GM19351 (cell line): ENCODE measurements around the gene ZBTB20.
"Not testable (repeated sequence)": the region's sequence is repeated elsewhere in the genome, so short reads cannot be mapped to it uniquely, and the experiment has no call there.

Experiments used
- ATAC-seq: cut with Tn5 transposase; IDR thresholded peaks from one replicate; pipeline ENCODE4 v1.9.1; 2021; ENCODE audit warnings: mild to moderate bottlenecking, moderate library complexity; ENCODE audit not compliant: unreplicated experiment

The ZBTB20 gene

DNA sequence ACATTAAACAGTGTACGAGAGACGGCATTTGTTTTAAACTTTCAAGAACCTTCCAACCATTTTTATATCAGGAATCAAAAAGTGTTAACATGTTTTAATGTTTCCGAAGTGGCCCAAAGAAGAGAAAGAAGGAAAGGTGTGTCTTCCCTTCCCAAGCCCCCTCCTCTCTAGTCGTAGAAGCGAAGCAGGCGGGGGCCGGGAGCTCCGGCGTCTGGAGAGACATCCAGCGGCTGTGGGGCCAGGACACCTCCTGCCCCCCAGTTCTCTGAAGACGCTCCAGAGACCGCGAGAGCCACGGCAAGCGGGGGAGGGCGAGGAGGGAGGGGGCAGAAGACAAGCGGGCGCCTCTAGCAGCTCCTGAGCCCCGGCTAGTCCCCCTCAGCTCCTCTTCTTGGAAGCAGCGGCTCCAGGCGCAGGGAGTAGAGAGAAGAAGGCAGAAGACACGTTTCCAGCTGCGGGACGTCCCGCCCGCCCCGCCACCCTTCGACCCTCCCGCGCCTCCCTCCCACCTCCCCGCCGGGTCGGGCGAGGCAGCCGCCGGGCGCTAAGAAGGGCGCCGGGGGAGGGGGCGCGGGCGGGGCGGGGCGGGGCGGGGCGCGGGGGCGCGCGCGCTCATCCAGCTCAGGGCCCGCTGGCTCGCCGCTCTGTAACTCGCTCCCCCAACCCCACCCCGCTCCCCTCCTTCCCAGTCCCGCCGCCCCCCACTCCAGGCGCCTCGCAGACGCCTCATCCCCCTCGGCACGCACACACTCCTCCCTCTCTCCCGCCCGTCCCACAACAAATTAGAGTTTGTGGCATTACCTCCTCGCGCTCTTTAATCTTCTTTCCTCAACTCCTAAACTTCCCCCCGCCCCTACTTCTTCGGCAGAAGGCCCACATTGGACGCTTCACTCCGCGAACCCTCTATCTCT is at the start of gene ZBTB20:
ZBTB20 (minus strand) TSS at position 871 of the 911 bp plus-strand sequence.
- peak; percentile 28 for ATAC-seq

DNA sequence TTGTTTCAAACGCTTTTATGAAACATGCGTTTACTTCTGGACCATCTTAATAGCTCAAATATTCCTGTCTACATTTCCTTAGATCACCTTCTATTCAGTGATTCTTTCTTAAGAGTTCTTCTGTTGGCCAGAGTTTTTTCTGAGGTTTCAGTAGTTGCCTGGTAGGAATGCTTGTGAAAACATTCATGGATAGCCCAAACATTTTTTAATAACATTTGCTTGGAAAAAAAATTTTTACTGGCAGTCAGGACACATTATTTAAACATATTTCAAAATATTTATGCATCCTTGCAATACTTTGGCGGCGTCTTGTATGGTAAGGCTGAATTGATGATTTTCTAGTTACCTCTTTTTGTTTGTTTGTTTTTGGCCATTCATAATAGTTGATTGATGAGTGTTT is 47.4 kb upstream of the ZBTB20 start:
- no peak for ATAC-seq

DNA sequence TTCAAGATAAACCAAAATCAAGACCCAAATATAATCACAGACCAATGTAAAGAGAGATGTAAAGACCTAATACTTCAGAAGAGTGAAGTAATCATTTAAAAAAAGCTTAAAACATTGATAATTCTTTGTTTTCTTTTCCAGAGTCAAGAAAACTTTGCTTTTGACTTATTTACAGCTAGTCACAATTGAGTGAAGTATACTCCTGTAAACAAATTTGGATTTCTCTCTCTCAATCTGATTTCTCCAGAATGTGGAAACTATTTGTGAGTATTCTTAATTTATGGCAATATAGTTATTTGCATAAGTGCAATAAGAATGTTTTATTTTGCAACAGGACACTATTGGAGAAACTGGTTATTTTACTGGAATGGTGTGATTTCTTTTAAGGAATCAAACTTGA is 43.7 kb upstream of the ZBTB20 start:
- ATAC-seq, result no peak

DNA sequence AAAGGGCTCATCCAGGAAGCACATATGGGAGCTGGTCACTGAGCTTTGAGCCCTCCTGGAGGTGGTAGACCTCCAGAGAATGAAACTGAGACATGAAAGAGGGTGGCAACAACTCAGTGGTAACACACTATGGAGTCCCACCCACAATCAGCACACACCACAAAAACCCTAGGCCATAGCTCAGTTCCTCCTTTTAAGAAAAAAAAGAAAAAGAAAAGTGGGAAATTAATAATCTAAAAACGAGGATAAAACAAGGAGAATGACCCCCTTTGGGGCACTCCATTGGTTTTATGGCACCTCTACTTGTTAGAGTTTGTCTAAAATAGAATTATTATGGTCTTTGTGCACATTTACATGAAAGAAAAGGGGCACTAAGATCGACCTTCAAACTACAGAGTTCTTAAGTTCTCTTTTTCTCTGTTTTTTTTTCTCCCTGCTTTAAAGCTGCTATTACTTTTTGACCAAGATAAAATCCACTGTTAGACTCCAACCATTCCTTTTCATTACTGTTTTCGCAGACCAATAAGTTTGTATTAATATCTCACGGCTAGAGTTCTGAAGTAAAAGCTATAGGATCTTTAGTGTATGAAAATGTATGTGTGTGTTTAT is 40.2 kb upstream of the ZBTB20 start:
- peak; percentile 100 for ATAC-seq

DNA sequence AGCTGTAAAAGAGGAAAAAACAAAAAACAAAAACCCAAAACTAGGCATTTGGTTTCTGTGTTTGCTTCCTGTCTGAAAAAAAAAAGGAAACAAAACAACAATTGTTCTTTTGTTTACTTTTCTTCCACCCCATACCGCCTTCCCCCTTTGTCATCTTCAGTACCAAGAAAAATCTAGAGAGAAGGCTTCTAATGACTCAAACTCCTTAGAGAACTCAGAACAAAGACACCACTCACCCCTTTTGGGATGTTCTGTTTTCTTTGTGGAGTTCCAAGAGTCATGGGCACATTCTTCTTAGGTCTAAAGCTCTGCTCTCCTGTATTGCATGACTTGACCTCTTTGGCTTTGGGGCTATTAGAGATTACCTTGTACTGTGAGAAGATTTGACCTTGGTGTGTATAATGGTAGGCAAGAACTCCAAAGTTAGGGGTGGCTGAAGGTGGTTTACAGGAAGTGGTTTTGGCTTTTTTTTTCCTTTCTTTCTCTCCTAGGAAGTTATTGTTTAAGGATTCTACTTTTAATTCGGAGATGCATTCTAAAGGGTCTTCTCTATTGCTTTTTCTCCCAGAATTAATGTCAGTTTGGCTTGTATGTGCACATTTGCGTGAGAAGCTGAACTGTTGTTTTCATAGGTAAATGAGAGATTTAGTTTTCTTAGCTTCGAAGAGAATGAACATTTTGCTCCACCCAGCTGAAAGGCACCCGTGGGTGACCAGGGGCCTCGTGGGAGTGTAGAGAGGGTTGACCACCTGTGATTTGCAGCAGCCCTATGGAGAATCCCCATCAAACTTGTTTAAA is 39.5 kb upstream of the ZBTB20 start:
- peak; percentile 54 for ATAC-seq

DNA sequence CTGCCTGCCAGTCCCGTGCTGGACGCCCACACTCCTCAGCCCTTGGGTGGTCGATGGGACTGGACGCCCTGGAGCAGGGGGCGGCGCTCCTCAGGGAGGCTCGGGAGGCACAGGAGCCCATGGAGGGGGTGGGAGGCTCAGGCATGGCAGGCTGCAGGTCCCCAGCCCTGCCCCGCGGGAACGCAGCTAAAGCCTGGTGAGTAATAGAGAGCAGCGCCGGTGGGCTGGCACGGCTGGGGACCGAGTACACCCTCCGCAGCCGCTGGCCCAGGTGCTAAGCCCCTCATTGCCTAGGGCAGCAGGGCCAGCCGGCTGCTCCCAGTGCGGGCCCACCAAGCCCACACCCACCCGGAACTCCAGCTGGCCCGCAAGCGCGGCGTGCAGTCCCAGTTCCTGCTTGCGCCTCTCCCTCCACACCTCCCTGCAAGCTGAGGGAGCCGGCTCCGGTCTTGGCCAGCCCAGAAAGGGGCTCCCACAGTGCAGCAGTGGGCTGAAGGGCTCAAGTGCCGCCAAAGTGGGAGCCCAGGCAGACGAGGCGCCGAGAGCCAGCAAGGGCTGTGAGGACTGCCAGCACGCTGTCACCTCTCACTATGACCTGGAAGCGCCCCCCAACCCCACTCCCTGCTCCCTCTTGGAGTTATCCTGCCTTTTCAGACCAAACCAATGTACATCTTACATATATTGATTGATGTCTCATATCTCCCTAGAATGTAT is 37.9 kb upstream of the ZBTB20 start:
- ATAC-seq, result not testable (repeated sequence)

DNA sequence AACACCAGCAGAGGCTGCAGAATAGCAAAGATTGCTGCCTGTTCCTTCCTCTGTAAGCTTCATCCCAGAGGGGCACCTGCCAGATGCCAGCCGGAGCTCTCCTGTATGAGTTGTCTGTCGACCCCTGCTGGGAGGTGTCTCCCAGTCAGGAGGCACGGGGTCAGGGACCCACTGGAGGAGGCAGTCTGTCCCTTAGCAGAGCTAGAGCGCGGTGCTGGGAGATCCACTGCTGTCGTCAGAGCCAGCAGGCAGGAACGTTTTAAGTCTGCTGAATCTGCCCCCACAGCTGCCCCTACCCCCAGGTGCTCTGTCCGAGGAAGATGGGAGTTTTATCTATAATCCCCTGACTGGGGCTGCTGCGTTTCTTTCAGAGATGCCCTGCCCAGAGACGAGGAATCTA is 31.8 kb upstream of the ZBTB20 start:
- ATAC-seq, result not testable (repeated sequence)

DNA sequence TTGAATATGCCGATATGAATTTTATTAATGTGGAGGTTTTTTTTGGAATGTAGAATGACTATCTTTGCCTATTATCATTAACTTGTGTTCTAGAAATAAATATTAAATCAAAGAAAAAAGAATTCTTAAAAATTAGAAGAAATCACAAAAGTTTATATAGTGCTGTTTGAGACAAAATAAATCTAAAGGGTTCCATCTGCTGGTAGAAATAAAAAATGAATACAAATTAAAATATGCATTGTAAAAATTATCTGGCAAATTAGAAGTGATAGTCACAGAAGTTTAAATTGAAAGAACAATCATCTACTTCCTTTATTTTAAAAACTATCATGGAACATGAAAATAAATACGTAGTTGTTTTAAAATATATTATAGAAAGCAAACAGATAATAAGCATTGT is 22.7 kb upstream of the ZBTB20 start:
- no peak for ATAC-seq

DNA sequence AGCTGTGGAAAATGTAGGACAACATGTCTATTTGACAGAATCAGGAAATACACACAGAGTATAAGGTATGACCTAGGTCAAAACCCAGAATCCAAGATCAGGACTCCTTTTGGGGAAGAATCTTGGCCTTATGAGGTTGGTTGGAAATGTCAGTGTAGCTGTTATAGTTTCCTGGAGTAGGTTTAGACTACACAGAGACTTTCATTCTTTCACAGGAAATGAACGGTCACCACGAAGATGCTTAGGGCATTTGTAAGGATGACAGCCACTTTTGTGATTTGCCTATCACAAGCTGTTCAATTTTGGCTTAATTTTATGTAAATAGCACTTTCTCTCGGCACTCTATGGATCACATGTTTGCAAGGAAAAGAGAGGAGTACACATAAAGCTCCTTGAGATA is 18.6 kb upstream of the ZBTB20 start:
- ATAC-seq, result no peak

DNA sequence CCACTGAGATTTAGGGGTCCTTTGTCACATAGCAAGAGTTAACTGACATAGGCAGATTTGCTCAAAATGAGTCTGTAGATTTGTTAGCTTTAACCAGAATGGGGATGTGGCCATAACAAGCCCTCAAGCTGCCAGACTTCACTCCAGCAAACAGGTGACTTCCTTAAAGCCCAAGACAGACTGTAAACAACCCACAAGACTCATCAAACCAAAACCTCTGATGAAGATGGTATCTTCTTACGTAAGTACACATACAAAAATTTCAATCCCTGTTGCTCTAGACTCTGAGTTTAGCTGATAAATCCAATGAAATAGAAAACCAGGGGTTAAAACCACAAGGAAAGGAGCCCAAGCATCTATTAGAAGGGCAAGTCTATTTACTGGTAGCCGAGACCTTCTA is 18.2 kb upstream of the ZBTB20 start:
- no peak for ATAC-seq

DNA sequence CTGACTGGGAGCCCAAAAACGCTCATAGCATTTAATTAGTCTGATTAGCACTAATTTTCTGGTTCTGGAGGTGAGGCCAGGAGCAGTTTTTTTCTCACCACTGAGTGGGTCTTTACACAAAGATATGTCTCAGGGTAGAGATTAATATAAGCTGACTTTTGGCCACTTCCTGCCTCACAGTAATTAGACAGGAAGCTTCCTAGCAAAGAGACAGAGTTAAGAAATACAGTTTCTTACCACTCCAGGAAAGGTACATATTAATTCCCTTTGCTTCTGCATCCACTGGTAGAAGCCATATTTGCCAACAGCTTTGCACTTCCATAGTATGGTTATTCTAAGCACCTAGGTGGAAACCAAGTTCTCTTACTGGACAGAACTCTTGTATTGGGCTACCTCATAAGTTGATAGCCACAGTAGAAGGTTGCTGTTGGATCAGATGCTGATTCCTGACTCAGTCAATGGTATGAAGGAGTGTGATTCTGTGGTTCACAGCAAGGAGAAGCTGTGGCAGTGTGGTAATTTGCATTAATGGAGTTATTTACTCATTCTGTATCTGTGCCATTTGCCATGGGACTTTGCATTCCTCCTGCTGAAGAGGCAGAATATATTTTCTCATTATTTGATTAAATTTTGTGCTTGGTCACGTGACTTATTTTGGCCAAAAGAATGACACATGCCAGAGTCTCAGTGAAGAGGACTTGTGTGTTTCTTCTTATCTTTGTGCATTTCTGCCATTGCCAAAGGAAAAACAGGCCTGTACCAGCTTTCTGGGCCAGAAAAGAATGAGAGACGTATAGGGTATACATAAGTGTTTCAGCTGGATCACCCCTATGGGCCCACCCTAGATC is 17.5 kb upstream of the ZBTB20 start:
- no peak for ATAC-seq

DNA sequence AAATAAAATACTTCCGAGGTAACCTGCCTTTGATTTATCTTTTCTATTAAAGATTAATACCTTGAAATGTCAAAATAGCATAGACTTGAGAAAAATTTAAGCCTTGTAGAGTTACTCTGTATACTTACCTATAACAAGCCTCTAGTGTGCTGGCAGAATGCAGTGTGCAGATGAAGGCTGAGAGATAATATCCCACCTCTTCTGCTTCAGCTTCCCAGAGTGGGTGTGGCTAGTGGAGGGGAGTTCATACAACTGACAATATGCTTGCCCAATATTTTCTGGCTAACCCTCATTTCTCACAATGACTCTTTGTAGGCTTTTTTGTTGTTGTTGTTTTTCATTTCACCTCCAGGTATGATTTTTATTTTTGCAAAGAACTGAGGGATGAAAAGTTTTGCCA is 15.7 kb upstream of the ZBTB20 start:
- no peak for ATAC-seq

DNA sequence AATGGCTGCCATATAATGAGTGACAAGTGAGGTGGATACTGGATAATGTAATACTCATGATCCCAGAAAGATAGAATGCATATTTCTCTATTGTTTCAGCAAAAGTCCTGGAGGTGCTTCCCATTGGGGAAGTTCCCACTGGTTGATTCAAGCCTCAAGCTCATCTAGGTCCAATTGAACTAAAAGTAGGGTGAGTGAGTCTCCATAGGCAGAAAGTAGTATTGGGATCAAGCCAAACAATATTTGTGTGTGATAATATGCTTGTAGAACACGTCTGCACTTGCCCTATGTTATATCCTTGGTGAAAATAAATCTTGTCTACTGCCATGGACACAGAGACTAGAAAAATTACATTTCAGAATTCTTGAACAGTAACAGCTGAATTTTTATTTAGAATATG is 14.8 kb upstream of the ZBTB20 start:
- no peak for ATAC-seq

DNA sequence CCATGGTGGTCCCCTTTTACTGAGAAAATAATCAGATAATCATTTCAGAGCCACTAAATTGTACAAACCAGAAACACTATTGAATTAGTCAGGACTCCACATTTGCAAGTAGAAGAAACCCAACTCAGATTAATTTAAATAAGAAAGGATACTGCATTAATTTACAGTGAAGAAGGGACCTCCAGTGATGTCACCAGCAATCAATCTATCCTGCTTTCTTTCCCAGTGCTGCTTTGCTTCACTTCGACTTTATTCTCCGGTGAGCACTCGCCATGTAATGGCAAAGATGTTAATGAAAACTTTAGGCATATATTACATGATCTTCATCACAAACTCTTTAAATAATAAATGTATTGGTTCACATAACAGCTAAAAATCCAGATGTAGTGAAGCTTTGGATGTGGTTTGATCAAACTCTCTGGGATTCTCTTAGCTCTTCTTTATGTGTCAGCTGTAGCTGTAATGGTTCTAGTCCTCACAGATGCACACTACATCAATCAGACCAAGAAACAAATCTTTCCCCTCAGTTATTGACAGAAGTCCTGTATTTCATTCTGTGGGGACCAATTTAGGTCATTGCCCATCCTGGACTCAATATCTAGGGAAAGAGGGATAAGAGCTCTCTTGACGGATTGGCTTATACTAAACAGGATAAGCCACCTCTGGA is 14.2 kb upstream of the ZBTB20 start:
- ATAC-seq, result no peak

DNA sequence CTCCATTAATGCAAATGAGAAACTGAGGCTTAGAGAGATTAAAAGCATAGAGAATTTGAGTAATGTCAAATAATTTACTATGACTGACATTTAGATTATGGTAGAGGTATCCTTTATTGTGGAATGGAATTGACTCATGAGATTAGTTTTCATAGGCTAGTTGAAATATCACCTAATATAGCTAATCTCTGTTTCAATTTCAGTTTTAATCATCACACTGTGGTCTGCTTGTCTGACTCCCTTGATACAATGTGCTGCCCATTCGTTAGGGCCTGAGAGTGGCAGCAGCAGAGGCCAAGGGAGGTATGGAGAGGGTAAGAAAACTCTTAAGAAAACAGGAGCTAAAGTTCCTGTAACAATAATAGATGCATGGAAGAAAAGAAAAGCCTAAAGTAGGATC is 13.2 kb upstream of the ZBTB20 start:
- peak; percentile 99 for ATAC-seq

DNA sequence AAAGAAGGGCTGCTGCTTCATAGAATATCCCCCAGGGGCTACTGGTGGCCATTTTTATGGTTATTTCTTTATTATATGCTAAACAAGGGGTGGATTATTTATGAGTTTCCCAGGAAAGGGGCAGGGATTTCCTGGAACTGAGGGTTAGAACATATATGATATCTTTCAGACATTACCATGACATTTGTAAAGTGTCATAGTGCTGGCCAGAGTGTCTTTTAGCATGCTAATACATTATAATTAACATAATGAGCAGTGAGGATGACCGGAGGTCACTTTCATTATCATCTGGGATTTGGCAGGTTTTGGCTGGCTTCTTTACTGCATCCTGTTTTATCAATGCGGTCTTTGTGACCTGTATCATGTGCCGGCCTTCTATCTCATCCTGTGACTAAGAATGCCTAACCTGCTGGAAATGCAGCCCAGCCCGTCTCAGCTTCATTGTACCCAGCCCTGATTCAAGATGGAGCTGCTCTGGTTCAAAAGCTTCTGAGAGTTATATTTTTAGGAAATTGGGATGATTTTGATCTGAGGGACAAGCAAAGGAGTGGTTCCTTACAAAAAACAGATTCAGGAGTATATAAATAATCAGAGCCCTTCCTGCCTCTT is 9.1 kb upstream of the ZBTB20 start:
- no peak for ATAC-seq

DNA sequence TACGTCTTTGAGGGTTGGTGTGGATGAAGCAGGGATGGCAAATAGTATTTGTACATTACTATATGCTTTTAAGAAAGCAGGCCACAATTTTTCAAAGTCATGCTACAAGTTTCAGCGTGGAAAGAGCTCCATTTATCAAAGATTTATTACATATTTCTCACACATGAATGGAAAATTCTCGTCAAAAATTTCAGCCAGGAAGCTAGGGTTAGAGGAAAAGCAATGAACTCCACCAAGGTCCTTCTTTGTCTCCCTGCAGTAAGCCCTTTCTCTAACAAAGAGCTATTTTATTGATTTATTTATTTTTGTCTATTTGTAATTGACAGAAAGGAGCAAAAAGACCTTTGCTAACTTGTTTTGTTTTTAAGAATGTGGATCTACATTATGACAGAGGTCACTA is 7.5 kb upstream of the ZBTB20 start:
- ATAC-seq, result no peak

DNA sequence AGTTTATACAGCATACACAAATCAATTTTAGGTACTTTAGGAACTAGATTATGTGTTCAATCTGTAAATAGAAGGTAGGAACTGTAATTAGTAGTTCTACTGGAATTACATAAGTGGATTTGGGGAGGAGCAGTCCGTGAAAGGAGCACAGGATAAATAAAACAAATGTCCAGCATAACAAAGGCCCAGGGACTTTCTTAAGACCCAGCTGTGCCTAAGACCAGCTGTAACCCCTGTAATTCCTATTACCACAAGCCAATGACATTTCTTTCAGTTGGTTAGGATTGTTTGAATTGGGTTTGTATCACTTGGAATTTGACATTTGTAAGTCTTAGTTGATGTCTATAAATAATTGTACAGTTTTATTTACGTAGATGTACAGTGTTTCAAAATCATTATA is 4.8 kb upstream of the ZBTB20 start:
- ATAC-seq, result no peak

DNA sequence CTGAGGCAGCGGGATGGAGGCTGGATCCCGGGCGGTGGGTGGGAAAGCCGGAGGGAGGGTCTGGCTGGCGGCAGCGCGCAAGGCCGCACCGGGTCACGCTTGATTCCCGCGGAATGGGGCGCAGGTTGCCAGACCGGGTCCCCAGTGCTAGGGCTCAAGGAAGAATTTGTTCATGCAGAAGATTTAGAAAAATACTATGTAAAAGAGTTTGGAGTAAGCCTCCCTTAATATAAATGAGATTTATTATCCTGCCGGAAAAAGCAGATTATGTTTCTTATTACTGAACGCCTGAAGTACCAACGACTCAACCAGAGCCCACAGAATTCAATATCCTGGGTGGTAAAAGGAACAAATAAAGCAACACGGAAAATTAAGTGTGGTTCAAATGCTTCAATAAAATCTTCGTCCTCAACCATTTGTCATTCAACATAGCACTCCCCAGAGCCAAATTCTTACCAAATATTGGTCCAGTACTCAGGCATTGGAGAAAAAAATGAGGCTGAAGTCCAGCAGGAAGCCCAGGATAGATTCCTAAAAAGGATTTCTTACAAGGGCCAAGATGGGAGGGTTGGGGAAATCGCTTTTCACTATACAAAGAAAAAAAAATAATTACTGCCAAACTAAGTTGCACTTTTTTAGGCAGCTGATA is 1.2 kb upstream of the ZBTB20 start:
- ATAC-seq, result no peak
